HG03280 (cell line): ENCODE data around the gene FKBP14.

ENCODE experiments used
- ATAC-seq: cut with Tn5 transposase; IDR thresholded peaks from one replicate; pipeline ENCODE4 v1.9.1; 2021; ENCODE audit warnings: mild to moderate bottlenecking, moderate library complexity; ENCODE audit not compliant: unreplicated experiment

The FKBP14 gene

GRCh38 chr7:29993140-29993539, 33.4 kb downstream of the FKBP14 start:
- ATAC-seq, result no peak

- no peak for ATAC-seq
These were observed 34.6 kb downstream of the FKBP14 start for GRCh38 chr7:29991937-29992336.

GRCh38 chr7:29990931-29991330, 35.6 kb downstream of the FKBP14 start:
- ATAC-seq, result no peak

GRCh38 chr7:29989257-29989995, 37.1 kb downstream of the FKBP14 start, which contains the start of gene SCRN1:
TSS of gene SCRN1 (minus strand) at chr7:29989801. CDS start at chr7:29969067, 20,734 bp downstream.
- peak; percentile 36 for ATAC-seq

- ATAC-seq, result peak; percentile 34
These were observed 37.9 kb downstream of the FKBP14 start for GRCh38 chr7:29988424-29989256.

GRCh38 chr7:29987811-29988317, 38.6 kb downstream of the FKBP14 start:
- ATAC-seq, result no peak

GRCh38 chr7:29987083-29987482, 39.4 kb downstream of the FKBP14 start:
- ATAC-seq, result no peak

- no peak for ATAC-seq
These were observed 46.4 kb downstream of the FKBP14 start for GRCh38 chr7:29980151-29980550.

GRCh38 chr7:29977886-29978651, 48.4 kb downstream of the FKBP14 start:
- no peak for ATAC-seq

GRCh38 chr7:29976673-29977415, 49.7 kb downstream of the FKBP14 start:
- no peak for ATAC-seq

- ATAC-seq, result no peak
These were observed 50.2 kb downstream of the FKBP14 start for GRCh38 chr7:29976266-29976665.

- ATAC-seq, result no peak
These were observed 50.9 kb downstream of the FKBP14 start for GRCh38 chr7:29975561-29975960.

- no peak for ATAC-seq
These were observed 52.2 kb downstream of the FKBP14 start for GRCh38 chr7:29974286-29974685.

- no peak for ATAC-seq
These were observed 54.2 kb downstream of the FKBP14 start for GRCh38 chr7:29972315-29972669.

- no peak for ATAC-seq
These were observed 54.8 kb downstream of the FKBP14 start for GRCh38 chr7:29971566-29972314.

- no peak for ATAC-seq
These were observed 56.3 kb downstream of the FKBP14 start for GRCh38 chr7:29970158-29970557.

GRCh38 chr7:29969738-29970137, 56.8 kb downstream of the FKBP14 start:
- no peak for ATAC-seq

- ATAC-seq, result no peak
These were observed 57.7 kb downstream of the FKBP14 start for GRCh38 chr7:29968683-29969395.

- no peak for ATAC-seq
These were observed 61.5 kb downstream of the FKBP14 start for GRCh38 chr7:29965030-29965429.
